Skin of body (tissue), 2 donors: Measurements from ENCODE around the gene CLMP. TPM values are rescaled to one million over a fixed set of nuclear protein-coding genes. Genes with fewer than 3 reads are reported as not detected.

Experiments used
- small RNA-seq: library from RNA; depleted of rRNA; stranded (forward); fragments of <200 nt; gene quantifications from one replicate; pipeline ENCODE3, GENCODE V24; 2014; ENCODE audit warnings: low replicate concordance
- total RNA-seq: library from RNA; depleted of rRNA; stranded (reverse); fragments of >200 nt; gene quantifications from one replicate; pipeline ENCODE4 v1.2.3, GENCODE V29; 2014

Gene CLMP
- total RNA-seq, 1 donor from 2014 or later, result 29.2 TPM

Small RNA genes lying within 50 kb of the gene (small RNA-seq; reads per million reads assigned to genes)
- gene RPL31P47, result not detected
- not detected for gene SNORD14C
- gene SNORD14D, result not detected
- gene SNORD14E, result 330 reads per million, percentile 98 among the genes with 10 or more reads in this experiment

Other genes with a start within 250 kb of the CLMP start
- not detected for gene BSX, start 213.4 kb downstream of the CLMP start, total RNA-seq
- gene HSPA8, start 133.1 kb downstream of the CLMP start, total RNA-seq, result 649 TPM
- gene GRAMD1B, start 235.0 kb upstream of the CLMP start, total RNA-seq, result 3.4 TPM